T-helper 1 cell treated with Interleukin-12 subunit alpha and Interleukin-12 subunit beta and Interleukin-4 antibody, amounts not matched to agents 30 μg/mL and 1 μg/mL, for 36 hours (primary cell): ENCODE measurements around the gene CIAO1.

Experiments
- H3K27ac Mint-ChIP-seq: one replicate; pipeline ENCODE4 v1.8.0; 2021; ENCODE audit warnings: mild to moderate bottlenecking, mixed read lengths
- H3K27me3 Mint-ChIP-seq: one replicate; pipeline ENCODE4 v1.8.0; 2021; ENCODE audit warnings: low read depth, mixed read lengths
- H3K36me3 Mint-ChIP-seq: one replicate; pipeline ENCODE4 v1.8.0; 2021; ENCODE audit warnings: low read depth, mixed read lengths
- H3K4me1 Mint-ChIP-seq: one replicate; pipeline ENCODE4 v1.8.0; 2021; ENCODE audit warnings: low read depth, mixed read lengths
- H3K4me3 Mint-ChIP-seq: one replicate; pipeline ENCODE4 v1.8.0; 2021; ENCODE audit warnings: mild to moderate bottlenecking, moderate library complexity, mixed read lengths
- H3K9me3 Mint-ChIP-seq: one replicate; pipeline ENCODE4 v1.8.0; 2021; ENCODE audit warnings: mixed read lengths

The CIAO1 gene

GRCh38 chr2:96317584-96317997 is 51.6 kb downstream of the CIAO1 start:
- Mint-ChIP-seq H3K9me3 (no peaks in the 10 kb centered on the region), H3K4me3 (peak overlapping the region; percentile 62), H3K27ac (peak overlapping the region; percentile 76), H3K4me1 (peaks cover 51% of the 10 kb centered on the region), H3K27me3 (no peaks in the 10 kb centered on the region), H3K36me3 (peaks cover 25% of the 10 kb centered on the region)

GRCh38 chr2:96318723-96319122 is 52.7 kb downstream of the CIAO1 start:
- Mint-ChIP-seq H3K4me3 (peak overlapping the region; percentile 71), H3K27me3 (no peaks in the 10 kb centered on the region), H3K9me3 (no peaks in the 10 kb centered on the region), H3K4me1 (peaks cover 53% of the 10 kb centered on the region), H3K36me3 (peaks cover 26% of the 10 kb centered on the region), H3K27ac (peak overlapping the region; percentile 77)

GRCh38 chr2:96319396-96319795 is 53.4 kb downstream of the CIAO1 start:
- Mint-ChIP-seq H3K4me3 (peak overlapping the region; percentile 91), H3K27ac (peak overlapping the region; percentile 77), H3K36me3 (peaks cover 26% of the 10 kb centered on the region)

GRCh38 chr2:96320326-96320725 is 54.3 kb downstream of the CIAO1 start:
- Mint-ChIP-seq H3K36me3 (peaks cover 20% of the 10 kb centered on the region), H3K4me3 (peak overlapping the region; percentile 91), H3K27me3 (no peaks in the 10 kb centered on the region), H3K4me1 (peaks cover 58% of the 10 kb centered on the region), H3K27ac (peak overlapping the region; percentile 90), H3K9me3 (no peaks in the 10 kb centered on the region)

More at GRCh38 chr2:96319396-96319795, 53.4 kb downstream of the CIAO1 start:
- H3K9me3 Mint-ChIP-seq = no peaks in the 10 kb centered on the region
- H3K4me1 Mint-ChIP-seq = peaks cover 58% of the 10 kb centered on the region
- no peaks in the 10 kb centered on the region for H3K27me3 Mint-ChIP-seq

GRCh38 chr2:96320728-96321622 is 55.0 kb downstream of the CIAO1 start:
- no peaks in the 10 kb centered on the region for H3K9me3 Mint-ChIP-seq
- H3K27ac Mint-ChIP-seq = peak overlapping the region; percentile 90
- H3K36me3 Mint-ChIP-seq = peaks cover 19% of the 10 kb centered on the region
- peak overlapping the region; percentile 91 for H3K4me3 Mint-ChIP-seq
- H3K4me1 Mint-ChIP-seq = peaks cover 53% of the 10 kb centered on the region
- no peaks in the 10 kb centered on the region for H3K27me3 Mint-ChIP-seq
